GM19238 (cell line): ENCODE data around the gene MTX1.
"Not testable (repeated sequence)": the region's sequence is repeated elsewhere in the genome, so short reads cannot be mapped to it uniquely, and the experiment has no call there.

Experiments used
- DNase-seq: peaks from one replicate; pipeline ENCODE4 v3.0.0; 2011; ENCODE audit warnings: low spot score; ENCODE audit not compliant: insufficient read length

Gene MTX1, protein sequence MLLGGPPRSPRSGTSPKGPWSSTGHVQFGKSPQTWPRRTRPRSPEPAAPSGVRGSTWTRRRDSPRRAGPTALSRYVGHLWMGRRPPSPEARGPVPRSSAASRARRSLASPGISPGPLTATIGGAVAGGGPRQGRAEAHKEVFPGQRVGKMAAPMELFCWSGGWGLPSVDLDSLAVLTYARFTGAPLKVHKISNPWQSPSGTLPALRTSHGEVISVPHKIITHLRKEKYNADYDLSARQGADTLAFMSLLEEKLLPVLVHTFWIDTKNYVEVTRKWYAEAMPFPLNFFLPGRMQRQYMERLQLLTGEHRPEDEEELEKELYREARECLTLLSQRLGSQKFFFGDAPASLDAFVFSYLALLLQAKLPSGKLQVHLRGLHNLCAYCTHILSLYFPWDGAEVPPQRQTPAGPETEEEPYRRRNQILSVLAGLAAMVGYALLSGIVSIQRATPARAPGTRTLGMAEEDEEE

DNA sequence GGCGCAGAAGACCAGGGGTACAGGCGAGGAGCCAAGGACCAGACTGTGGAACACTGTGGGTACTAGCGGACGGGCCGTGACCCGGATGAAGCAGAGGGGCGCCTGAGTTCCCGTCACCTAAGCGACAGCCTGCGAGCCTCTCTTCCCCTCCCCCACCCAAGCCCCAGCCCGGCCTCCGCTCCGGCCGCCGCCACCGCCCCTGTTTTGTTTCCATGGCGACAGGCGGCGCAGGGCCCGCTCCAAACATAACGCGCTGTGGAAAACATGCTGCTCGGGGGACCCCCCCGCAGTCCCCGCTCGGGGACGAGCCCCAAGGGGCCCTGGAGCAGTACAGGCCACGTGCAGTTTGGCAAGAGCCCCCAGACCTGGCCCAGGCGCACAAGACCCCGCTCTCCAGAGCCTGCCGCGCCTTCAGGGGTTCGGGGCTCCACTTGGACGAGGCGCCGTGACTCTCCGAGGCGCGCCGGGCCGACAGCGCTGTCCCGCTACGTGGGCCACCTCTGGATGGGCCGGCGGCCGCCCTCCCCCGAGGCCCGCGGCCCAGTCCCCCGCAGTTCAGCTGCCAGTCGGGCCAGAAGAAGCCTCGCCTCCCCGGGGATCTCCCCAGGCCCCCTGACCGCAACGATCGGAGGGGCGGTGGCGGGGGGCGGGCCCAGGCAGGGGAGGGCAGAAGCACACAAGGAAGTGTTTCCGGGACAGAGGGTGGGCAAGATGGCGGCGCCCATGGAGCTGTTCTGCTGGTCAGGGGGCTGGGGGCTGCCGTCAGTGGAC is at the start of gene MTX1:
Gene MTX1, plus strand, starts transcription at position 155 of the 771 bp plus-strand sequence. Its CDS starts 110 bp downstream, at position 265.
- DNase-seq: peak; percentile 87

DNA sequence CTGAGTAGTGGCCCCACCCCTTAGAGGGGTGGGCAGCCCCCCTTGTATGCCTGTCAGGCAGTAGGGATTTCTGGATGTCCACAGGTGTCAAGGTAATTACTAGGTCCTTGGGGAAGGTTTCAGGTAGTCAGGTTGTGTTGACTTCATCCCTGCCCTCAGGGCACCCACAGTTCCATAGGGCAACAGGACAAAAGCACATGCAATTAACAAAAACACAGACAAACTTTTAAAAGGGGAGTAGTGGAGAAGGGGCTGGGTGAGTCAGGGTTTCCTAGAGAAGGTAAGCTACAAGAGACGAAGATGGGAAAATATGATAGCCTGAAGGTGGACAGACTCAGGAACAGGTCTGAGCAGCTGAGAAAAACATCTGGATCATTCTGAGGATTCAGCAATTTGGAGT is 49.5 kb upstream of the MTX1 start:
- DNase-seq: no peak

DNA sequence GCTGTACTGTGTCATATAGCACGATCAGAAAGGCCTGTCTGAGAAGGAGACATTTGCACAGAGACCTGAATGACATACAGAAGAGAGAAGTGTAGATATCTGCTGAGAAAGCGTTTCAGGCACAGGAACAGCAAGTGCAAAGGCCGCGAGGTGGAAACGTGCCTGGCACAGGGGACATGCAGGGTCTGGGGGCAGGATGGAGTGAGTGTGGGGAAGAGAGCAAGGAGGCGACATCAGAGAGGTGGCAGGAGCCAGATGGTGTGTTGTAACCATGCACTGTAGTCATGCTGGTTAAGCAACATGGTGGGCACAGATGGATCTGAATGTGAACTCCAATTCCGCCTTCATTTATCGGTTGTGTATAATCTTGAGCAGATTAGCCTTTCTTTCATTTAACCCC is 48.4 kb upstream of the MTX1 start:
- no peak for DNase-seq

- DNase-seq: not testable (repeated sequence)
Measured at GRCh38 chr1:155162631-155163030, 45.9 kb upstream of the MTX1 start.

- not testable (repeated sequence) for DNase-seq
Measured at GRCh38 chr1:155163785-155164184, 44.7 kb upstream of the MTX1 start.

DNA sequence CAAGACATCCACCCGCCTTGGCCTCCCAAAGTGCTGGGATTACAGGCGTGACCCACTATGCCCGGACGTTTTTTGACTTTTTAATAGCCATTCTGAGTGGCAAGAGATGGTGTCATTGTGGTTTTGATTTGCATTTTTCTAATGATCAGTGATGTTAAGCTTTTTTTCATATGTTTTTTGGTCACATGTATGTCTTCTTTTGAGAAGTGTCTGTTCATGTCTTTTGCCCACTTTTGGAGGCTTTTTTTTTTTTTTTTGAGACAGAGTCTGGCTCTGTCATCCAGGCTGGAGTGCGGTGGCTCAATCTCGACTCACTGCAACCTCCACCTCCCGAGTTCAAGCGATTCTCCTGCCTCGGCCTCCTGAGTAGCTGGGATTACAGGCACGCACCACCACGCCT is 43.9 kb upstream of the MTX1 start:
- DNase-seq: not testable (repeated sequence)

- no peak for DNase-seq
Measured at GRCh38 chr1:155166051-155166470, 42.4 kb upstream of the MTX1 start.

- DNase-seq: no peak
Measured at GRCh38 chr1:155166471-155167165, 41.9 kb upstream of the MTX1 start.

DNA sequence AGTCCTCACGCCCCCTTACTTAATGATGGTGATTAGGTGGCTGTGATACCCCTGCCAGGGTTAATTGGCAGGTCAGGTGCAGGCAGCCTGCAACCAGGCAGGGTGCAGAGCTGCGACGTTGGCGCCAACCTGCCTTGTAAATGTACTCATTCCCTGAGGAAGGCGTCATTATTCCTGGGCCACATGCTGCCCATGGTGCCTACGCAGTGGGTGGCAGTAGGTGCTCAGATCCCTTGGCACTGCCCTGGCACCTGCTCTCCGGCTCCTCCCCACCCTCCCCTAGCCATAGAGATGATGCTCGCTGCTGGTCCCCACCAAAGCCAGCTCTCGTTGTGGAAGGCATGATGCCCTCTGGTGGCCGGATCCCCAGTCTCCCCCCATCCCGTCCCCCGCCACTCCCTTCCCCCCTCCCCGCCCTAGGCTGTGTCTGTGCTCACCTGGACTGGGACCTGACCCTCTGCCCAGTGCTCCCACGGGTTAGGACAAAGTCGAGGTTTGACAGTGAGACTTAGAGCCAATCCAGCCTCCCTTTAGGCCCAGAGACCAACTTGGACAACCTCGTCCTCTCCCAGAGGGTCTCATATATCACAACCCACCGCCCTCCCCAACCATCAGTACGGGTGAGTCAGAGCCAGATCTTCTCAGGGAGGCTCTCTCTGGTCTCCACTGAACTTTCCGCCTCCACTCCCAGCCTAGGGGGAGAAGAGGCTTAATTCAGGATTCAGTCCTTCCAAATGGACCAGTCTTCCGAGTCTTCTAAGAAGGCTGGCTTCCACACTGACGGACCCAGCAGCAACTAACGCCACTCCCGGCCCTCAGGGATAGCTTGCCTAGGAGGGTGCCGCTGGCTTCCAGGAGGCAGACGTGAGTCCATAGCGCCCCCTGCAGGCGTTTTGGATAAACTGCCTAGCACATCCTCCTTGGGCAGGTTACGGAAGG is 41.1 kb upstream of the MTX1 start:
- DNase-seq: peak; percentile 65

GRCh38 chr1:155168105-155168445 is 40.4 kb upstream of the MTX1 start:
- not testable (repeated sequence) for DNase-seq

DNA sequence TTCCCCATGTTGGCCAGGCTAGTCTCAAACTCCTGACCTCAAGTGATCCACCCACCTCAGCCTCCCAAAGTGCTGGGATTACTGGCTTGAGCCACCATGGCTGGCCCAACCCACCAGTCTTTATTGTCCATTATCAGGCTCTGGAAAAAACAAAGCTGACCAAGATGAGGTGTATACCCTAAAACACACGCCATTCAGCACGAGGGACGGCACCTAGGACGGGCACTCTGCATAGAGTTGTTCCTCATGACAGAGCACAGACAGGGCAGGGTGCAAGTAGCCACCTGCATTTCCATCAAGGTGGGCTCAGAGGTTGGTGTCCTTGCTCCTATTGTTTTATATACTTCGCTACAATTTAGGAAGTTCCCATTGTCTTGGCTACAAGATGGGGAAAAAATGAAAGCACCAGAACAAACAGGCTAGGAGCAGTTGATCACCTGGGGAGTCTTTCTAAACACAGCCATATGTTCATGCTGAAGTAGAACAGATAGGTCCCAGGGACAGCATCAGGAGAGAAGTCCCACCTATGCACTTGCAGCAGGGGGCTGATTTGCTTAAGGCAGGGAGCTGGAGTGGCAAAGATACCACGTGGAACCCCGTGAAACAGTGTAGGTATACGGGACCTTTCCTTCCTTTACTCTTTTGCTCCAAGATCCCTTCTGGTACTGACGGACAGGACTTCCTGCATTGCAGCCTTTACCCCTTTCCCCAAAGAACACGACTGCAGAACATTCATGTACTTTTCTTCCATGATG is 39.9 kb upstream of the MTX1 start:
- DNase-seq: no peak

DNA sequence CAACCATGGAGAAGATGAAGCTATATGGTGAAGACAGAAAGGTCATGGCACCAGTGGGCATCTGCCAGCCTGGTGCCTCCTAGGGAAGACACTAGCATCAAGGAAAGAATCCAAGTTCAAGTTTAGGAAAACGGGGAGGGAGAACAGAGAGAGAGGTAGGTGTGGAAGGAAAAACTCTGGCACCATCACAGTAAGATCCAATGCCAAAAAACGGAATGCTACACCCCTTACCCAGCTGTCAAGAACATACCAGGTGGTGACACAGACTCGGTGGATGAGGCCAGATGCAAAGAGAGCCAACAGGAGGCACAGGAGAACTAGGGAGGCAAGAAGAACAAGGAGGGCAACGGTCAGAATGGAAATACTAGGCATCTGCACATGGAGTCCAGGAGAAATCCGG is 39.0 kb upstream of the MTX1 start:
- DNase-seq: no peak

DNA sequence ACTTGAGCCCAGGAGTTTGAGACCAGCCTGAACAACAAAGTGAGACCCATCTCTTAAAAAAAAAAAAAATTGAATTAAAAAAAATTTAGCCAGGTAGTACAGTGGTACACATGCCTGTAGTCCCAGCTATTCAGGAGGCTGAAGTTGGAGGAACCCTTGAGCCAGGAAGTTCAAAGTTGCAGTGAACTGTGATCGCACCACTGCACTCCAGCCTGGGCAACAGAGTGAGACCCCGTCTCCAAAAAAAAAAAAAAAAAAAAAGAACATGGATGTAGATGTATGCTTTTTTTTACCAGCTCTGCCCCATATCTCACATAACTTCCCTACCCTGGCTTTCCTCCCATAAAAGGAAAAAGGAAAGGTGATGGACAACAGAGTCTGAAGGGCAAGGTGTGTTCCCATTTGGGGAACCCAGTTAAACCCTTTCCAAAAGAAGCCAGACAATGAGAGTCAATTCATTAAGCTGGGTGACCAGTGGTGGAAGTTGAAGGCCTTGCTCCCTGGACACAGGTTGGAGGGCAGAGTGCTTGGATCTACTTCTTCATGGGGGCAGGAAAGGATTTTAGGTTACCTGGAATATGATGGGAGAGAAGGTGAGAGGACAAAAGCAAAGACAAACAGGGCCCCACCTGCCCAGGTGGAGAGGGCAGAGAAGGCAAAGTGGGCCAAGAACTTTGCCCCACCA is 38.3 kb upstream of the MTX1 start:
- no peak for DNase-seq

- DNase-seq: no peak
Measured at GRCh38 chr1:155170806-155171205, 37.7 kb upstream of the MTX1 start.

- DNase-seq: no peak
Measured at GRCh38 chr1:155171836-155172731, 36.4 kb upstream of the MTX1 start.

GRCh38 chr1:155172732-155173477 is 35.6 kb upstream of the MTX1 start, which contains the start of gene KRTCAP2:
KRTCAP2 (minus strand) TSS chr1:155173304; CDS start chr1:155173224, 80 bp downstream.
- peak; percentile 98 for DNase-seq

GRCh38 chr1:155173478-155174323 is 34.8 kb upstream of the MTX1 start, which contains the start of gene TRIM46:
TRIM46 (plus strand) TSS chr1:155173849; CDS start chr1:155173967, 118 bp downstream.
- no peak for DNase-seq
